ENCODE results near the gene RFC2. TPM values are rescaled to one million over a fixed set of nuclear protein-coding genes. Genes with fewer than 3 reads are reported as not detected.

RFC2 gene
- total RNA-seq, 1 experiment from 2014 or later: 73.6 TPM

DNA sequence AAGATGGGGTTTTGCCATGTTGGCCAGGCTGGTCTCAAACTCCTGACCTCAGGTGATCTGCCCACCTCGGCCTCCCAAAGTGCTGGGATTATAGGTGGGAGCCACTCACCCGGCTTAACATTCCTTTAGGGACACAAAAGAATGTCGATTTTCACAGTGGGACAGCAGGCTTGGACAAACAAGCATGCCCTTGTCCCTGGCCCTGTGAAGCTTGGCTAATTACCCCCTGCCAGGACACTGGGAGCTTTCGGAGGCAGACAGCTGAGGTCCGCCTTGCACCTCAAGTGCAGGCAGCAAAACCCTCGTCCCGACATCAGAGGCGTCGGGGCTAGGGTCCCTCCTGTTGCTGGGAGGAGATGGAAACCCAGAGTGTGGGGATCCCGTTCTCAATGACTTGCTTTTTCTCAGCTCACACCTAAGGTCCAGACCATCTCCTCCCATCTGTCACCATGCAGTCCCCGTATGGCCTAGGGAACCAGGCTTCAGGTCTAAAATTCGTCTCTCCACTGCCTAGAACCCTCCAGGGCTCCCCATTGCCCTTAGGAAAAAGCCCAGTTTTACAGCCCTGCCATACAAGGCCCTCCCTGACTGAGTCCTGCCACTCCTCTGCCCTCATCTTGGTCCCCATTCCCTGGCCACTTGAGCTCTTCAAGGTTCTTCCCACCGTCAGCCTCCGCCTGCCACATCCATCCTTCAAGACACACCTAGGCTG, 28.7 kb upstream of the RFC2 start:
- Histone ChIP-seq H2BK120ac (ENCODE audit: low read depth, low read length, poor library complexity, severe bottlenecking) (no peak overlapping the region), H2AFZ (ENCODE audit: low read length) (no peak overlapping the region), H2BK15ac (ENCODE audit: low read depth, low read length) (no peak overlapping the region), H3K23ac (ENCODE audit: insufficient read length, low read depth, low read length) (no peak overlapping the region), H2BK12ac (ENCODE audit: insufficient read length, low read depth, low read length) (no peak overlapping the region), H4K8ac (replicated peaks; ENCODE audit: insufficient read length, low read depth, low read length) (no peak overlapping the region), H4K5ac (ENCODE audit: insufficient read length, low read depth, low read length) (no peak overlapping the region), H3K18ac (ENCODE audit: insufficient read length, low read depth, low read length) (no peak overlapping the region), H3K23me2 (ENCODE audit: insufficient read length, low read depth, low read length, poor library complexity, severe bottlenecking) (no peaks in the 10 kb centered on the region), H3T11ph (ENCODE audit: low read length) (no peak overlapping the region), H2AK5ac (ENCODE audit: insufficient read length, low read length) (no peak overlapping the region), H3K4ac (ENCODE audit: low read depth, low read length) (no peak overlapping the region), H3K4me1 (ENCODE audit: insufficient read depth, low read length) (no peaks in the 10 kb centered on the region; the same call in 1 of the 2 replicates), H3K14ac (ENCODE audit: insufficient read depth, low read length) (no peak overlapping the region), H2BK5ac (ENCODE audit: insufficient read length, low read length) (no peak overlapping the region), H3K4me2 (ENCODE audit: insufficient read depth, insufficient read length, low read length) (no peak overlapping the region), H3K79me2 (ENCODE audit: insufficient read depth, low read length) (no peaks in the 10 kb centered on the region), H3K9ac (ENCODE audit: extremely low read depth, insufficient read length, low read length) (no peak overlapping the region), H3K56ac (ENCODE audit: insufficient read length, low read depth, low read length) (no peak overlapping the region), H3K9me3 (ENCODE audit: control insufficient read depth, low read depth, low read length) (no peaks in the 10 kb centered on the region), H4K91ac (ENCODE audit: insufficient read length, low read depth, low read length) (no peak overlapping the region), H3K27me3 (ENCODE audit: insufficient read depth, low read length) (no peaks in the 10 kb centered on the region), H4K20me1 (ENCODE audit: control insufficient read depth, insufficient read depth, insufficient read length) (no peaks in the 10 kb centered on the region), H2BK20ac (ENCODE audit: low read depth, low read length, poor library complexity, severe bottlenecking) (no peak overlapping the region), H3K79me1 (ENCODE audit: insufficient read depth, low read depth, low read length, poor library complexity, severe bottlenecking) (no peaks in the 10 kb centered on the region), H3K27ac (ENCODE audit: insufficient read length, low read depth, low read length) (no peak overlapping the region)
- Mint-ChIP-seq H3K27ac (peak overlapping the region in 2 of 3 experiments; percentile 20 to 59; a peak in 2 of 7 replicates), H3K9me3 (no peaks in the 10 kb centered on the region; a peak in 1 of 5 replicates), H3K27me3 (ENCODE audit: low read depth) (peaks cover 25% of the 10 kb centered on the region), H3K4me1 (peaks cover 28 to 42% of the 10 kb centered on the region in 2 experiments), H3K36me3 (ENCODE audit: insufficient read depth in 1 of 3, low read depth in 3 of 3) (no peaks in the 10 kb centered on the region), H3K4me3 (no peak overlapping the region)
- DNase-seq: peak; percentile 64
- no CpG with 5 or more reads among the region's 14 CpGs for WGBS (ENCODE audit: extremely low coverage, insufficient read length, low lambda C conversion rate)
- TF ChIP-seq, protein P1, sequence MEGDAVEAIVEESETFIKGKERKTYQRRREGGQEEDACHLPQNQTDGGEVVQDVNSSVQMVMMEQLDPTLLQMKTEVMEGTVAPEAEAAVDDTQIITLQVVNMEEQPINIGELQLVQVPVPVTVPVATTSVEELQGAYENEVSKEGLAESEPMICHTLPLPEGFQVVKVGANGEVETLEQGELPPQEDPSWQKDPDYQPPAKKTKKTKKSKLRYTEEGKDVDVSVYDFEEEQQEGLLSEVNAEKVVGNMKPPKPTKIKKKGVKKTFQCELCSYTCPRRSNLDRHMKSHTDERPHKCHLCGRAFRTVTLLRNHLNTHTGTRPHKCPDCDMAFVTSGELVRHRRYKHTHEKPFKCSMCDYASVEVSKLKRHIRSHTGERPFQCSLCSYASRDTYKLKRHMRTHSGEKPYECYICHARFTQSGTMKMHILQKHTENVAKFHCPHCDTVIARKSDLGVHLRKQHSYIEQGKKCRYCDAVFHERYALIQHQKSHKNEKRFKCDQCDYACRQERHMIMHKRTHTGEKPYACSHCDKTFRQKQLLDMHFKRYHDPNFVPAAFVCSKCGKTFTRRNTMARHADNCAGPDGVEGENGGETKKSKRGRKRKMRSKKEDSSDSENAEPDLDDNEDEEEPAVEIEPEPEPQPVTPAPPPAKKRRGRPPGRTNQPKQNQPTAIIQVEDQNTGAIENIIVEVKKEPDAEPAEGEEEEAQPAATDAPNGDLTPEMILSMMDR (conservative IDR thresholded peaks at IDR 0.05): no peak

Measured in H9 (cell line).